Measurements from ENCODE around the gene ACP3. TPM values are rescaled to one million over a fixed set of nuclear protein-coding genes. Genes with fewer than 3 reads are reported as not detected.

ACP3 gene
- total and polyA plus RNA-seq, 2 donors (not counting 1 experiment from before 2014, with no cell fraction given) = 3.5 to 25.3 TPM

DNA sequence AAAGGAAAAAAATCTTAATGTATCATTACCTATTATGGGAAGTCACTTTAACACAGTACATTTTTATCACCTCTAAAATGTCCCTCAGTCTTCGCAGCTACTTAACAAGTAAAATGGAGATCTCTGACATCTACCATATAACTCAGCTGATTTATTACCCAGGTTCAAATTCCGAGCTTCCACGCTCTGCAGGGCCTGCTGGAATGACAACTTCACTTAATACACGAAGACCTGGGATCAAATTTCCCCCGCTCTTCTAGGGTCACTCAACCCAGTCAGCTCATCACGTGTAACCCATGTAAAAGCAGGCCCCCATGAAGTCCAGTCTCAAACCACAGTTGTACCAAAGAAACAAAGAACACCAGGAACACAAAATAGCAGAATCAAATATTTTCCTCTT, 44.2 kb upstream of the ACP3 start:
- H2AFZ ChIP-seq (ENCODE audit: low read length) = no peak overlapping the region
- no peak overlapping the region for H3K4me3 ChIP-seq (replicated peaks in 1 of 4; ENCODE audit: control extremely low read depth in 1 of 4, insufficient read depth in 1 of 4, low read depth in 3 of 4, low read length in 4 of 4)
- no peaks in the 10 kb centered on the region for H3K27me3 ChIP-seq (ENCODE audit: control insufficient read depth, insufficient read depth, low read length)
- no peaks in the 10 kb centered on the region for H3K9me3 ChIP-seq (ENCODE audit: control insufficient read depth, insufficient read depth, low read depth, low read length)
- no peak overlapping the region for H3K27ac ChIP-seq (ENCODE audit: insufficient read depth, low read length)
- H4K20me1 ChIP-seq (ENCODE audit: control insufficient read depth, extremely low read depth, insufficient read depth, low read length) = no peaks in the 10 kb centered on the region
- no peaks in the 10 kb centered on the region for H3K4me1 ChIP-seq (ENCODE audit: control insufficient read depth, extremely low read depth, insufficient read depth, low read length)
- H3K36me3 ChIP-seq (ENCODE audit: control insufficient read depth, insufficient read depth, low read length) = no peaks in the 10 kb centered on the region
- no peak overlapping the region for H3K4me2 ChIP-seq (ENCODE audit: extremely low read depth, insufficient read depth, low read length)
- no peaks in the 10 kb centered on the region for H3K79me2 ChIP-seq (ENCODE audit: control insufficient read depth, insufficient read depth, low read length)
- no peak overlapping the region for H3K9ac ChIP-seq (ENCODE audit: insufficient read depth, low read length)
- TF ChIP-seq, protein P1, sequence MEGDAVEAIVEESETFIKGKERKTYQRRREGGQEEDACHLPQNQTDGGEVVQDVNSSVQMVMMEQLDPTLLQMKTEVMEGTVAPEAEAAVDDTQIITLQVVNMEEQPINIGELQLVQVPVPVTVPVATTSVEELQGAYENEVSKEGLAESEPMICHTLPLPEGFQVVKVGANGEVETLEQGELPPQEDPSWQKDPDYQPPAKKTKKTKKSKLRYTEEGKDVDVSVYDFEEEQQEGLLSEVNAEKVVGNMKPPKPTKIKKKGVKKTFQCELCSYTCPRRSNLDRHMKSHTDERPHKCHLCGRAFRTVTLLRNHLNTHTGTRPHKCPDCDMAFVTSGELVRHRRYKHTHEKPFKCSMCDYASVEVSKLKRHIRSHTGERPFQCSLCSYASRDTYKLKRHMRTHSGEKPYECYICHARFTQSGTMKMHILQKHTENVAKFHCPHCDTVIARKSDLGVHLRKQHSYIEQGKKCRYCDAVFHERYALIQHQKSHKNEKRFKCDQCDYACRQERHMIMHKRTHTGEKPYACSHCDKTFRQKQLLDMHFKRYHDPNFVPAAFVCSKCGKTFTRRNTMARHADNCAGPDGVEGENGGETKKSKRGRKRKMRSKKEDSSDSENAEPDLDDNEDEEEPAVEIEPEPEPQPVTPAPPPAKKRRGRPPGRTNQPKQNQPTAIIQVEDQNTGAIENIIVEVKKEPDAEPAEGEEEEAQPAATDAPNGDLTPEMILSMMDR (conservative IDR thresholded peaks at IDR 0.05 in 1 of 2, IDR thresholded peaks at IDR 0.05 in 1 of 2; ENCODE audit: low read depth in 1 of 2, low read length in 2 of 2) = no peak
- TF ChIP-seq EZH2 (IDR thresholded peaks at IDR 0.05; ENCODE audit: low read length, missing control alignments) = no peak
- DNase-seq (ENCODE audit: low read depth in 2 of 2) = no peak

DNA sequence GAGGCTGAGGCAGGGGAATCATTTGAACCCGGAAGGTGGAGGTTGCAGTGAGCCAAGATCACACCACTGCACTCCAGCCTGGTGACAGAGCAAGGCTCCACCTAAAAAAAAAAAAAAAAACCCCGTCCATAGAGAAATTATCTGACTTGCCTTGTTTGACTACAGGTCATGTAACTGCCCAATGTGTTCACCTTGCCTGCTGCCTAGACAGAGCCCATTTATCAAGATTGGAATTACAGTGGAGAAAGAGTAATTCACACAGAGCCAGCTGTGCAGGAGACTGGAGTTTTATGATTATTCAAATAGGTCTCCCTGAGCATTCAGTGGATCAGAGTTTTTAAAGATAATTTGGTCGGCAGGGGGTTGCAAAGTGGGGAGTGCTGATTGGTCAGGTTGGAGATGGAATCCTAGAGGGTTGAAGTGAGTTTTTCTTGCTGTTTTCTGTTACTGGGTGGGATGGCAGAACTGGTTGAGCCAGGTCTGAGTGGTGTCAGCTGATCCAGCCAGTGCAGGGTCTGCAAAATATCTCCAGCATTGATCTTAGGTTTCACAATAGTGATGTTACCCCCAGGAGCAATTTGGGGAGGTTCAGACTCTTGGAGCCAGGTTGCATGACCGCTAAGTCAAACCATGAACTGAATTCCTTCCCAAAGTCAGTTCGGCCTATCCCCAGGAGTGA, 40.8 kb upstream of the ACP3 start:
- no peaks in the 10 kb centered on the region for H3K79me2 ChIP-seq (ENCODE audit: control insufficient read depth, insufficient read depth, low read length)
- no peaks in the 10 kb centered on the region for H3K36me3 ChIP-seq (ENCODE audit: control insufficient read depth, insufficient read depth, low read length)
- DNase-seq (ENCODE audit: low read depth in 2 of 2) = no peak
- no peak overlapping the region for H3K9ac ChIP-seq (ENCODE audit: insufficient read depth, low read length)
- no peak overlapping the region for H3K4me3 ChIP-seq (replicated peaks in 1 of 4; ENCODE audit: control extremely low read depth in 1 of 4, insufficient read depth in 1 of 4, low read depth in 3 of 4, low read length in 4 of 4)
- H3K4me1 ChIP-seq (ENCODE audit: control insufficient read depth, extremely low read depth, insufficient read depth, low read length) = no peaks in the 10 kb centered on the region
- H3K9me3 ChIP-seq (ENCODE audit: control insufficient read depth, insufficient read depth, low read depth, low read length) = no peaks in the 10 kb centered on the region
- H3K27me3 ChIP-seq (ENCODE audit: control insufficient read depth, insufficient read depth, low read length) = no peaks in the 10 kb centered on the region
- no peak overlapping the region for H3K4me2 ChIP-seq (ENCODE audit: extremely low read depth, insufficient read depth, low read length)
- no peak overlapping the region for H3K27ac ChIP-seq (ENCODE audit: insufficient read depth, low read length)
- TF ChIP-seq, protein P1 (conservative IDR thresholded peaks at IDR 0.05 in 1 of 2, IDR thresholded peaks at IDR 0.05 in 1 of 2; ENCODE audit: low read depth in 1 of 2, low read length in 2 of 2) = no peak
- no peak for TF ChIP-seq EZH2 (IDR thresholded peaks at IDR 0.05; ENCODE audit: low read length, missing control alignments)
- no peaks in the 10 kb centered on the region for H4K20me1 ChIP-seq (ENCODE audit: control insufficient read depth, extremely low read depth, insufficient read depth, low read length)
- H2AFZ ChIP-seq (ENCODE audit: low read length) = no peak overlapping the region

DNA sequence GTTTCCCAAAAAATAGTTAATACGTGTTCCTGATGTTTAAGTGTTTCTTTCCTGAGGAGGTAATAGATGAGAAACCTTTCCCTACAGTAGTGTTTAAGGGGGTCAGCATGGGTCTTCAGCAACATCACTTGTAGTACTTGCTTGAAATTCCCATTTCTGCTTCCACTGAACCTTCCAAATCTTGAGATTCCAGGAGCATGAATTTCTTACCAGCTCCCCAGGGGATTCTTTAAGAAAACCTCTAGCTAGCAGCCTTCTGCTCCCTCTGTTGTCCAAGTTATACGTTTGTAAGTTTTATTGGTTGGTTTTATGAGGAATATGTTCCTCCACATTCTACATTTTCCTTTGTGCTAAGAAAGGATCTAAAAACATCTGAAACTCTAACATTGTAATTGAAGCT, 38.2 kb upstream of the ACP3 start:
- no peak for DNase-seq (ENCODE audit: low read depth in 2 of 2)
- no peaks in the 10 kb centered on the region for H3K4me1 ChIP-seq (ENCODE audit: control insufficient read depth, extremely low read depth, insufficient read depth, low read length)
- no peaks in the 10 kb centered on the region for H3K9me3 ChIP-seq (ENCODE audit: control insufficient read depth, insufficient read depth, low read depth, low read length)

More for the DNA sequence above, 38.2 kb upstream of the ACP3 start:
- Histone ChIP-seq H3K27me3 (ENCODE audit: control insufficient read depth, insufficient read depth, low read length) (no peaks in the 10 kb centered on the region), H3K4me3 (replicated peaks in 1 of 4; ENCODE audit: control extremely low read depth in 1 of 4, insufficient read depth in 1 of 4, low read depth in 3 of 4, low read length in 4 of 4) (no peak overlapping the region), H2AFZ (ENCODE audit: low read length) (no peak overlapping the region), H3K36me3 (ENCODE audit: control insufficient read depth, insufficient read depth, low read length) (no peaks in the 10 kb centered on the region), H3K79me2 (ENCODE audit: control insufficient read depth, insufficient read depth, low read length) (no peaks in the 10 kb centered on the region), H3K9ac (ENCODE audit: insufficient read depth, low read length) (no peak overlapping the region), H4K20me1 (ENCODE audit: control insufficient read depth, extremely low read depth, insufficient read depth, low read length) (no peaks in the 10 kb centered on the region), H3K27ac (ENCODE audit: insufficient read depth, low read length) (no peak overlapping the region), H3K4me2 (ENCODE audit: extremely low read depth, insufficient read depth, low read length) (no peak overlapping the region)
- TF ChIP-seq, protein P1 (conservative IDR thresholded peaks at IDR 0.05 in 1 of 2, IDR thresholded peaks at IDR 0.05 in 1 of 2; ENCODE audit: low read depth in 1 of 2, low read length in 2 of 2) = no peak
- no peak for TF ChIP-seq EZH2 (IDR thresholded peaks at IDR 0.05; ENCODE audit: low read length, missing control alignments)

Measured in fibroblast of lung (primary cell).